HepG2 (cell line): ENCODE results near the gene HPCAL1. TPM values are rescaled to one million over a fixed set of nuclear protein-coding genes. Genes with fewer than 3 reads are reported as not detected.

Experiments
- ATAC-seq: fragments of 200-7000 bp; cut with Tn5 transposase; 3 replicates; pipeline ENCODE4 v1.9.1; 2020; ENCODE audit warnings: mild to moderate bottlenecking, moderate library complexity
- BruUV-seq: library from RNA; stranded (reverse); fragments of 400-500 nt; replicated peaks from 2 replicates; lab custom pipeline; 2021; lab: Mats Ljungman, UMichigan
- CTCF ChIA-PET: fragments of 300-600 bp; formaldehyde crosslinking; extraction: SDS; loops from one replicate; lab custom pipeline; 2021; ENCODE audit warnings: low total read pairs, inconsistent platforms, low intra/inter-chr PET ratio; lab: Yijun Ruan, JAX
- POLR2A ChIA-PET: fragments of 350-600 bp; sonication (Branson Sonifier 250); formaldehyde crosslinking; loops from one replicate; lab custom pipeline; 2020; ENCODE audit warnings: antibody characterized with exemption, inconsistent platforms; lab: Yijun Ruan, JAX
- DNase-seq: peaks from one replicate; pipeline ENCODE4 v3.0.0-alpha.2; 2015; ENCODE audit warnings: low spot score
- FAIRE-seq: peaks from 3 replicates; lab custom pipeline; 2011; peaks lifted over from hg19 to GRCh38; lab: Jason Lieb, UNC
- H2AFZ ChIP-seq: one replicate; pipeline ENCODE4 v1.6.1; 2011; ENCODE audit warnings: low read length, inconsistent platforms
- H3K27ac ChIP-seq: fragments of 300-600 bp; 3 replicates; pipeline ENCODE4 v1.8.0; 2011; ENCODE audit warnings: mixed run types, mild to moderate bottlenecking, mixed read lengths, low read length, inconsistent platforms; ENCODE audit not compliant: insufficient read depth; ENCODE audit errors: extremely low read length
- H3K27me3 ChIP-seq, 2 experiments: fragments of 200-600 bp in 1 of 2; 2 replicates in 1 of 2; 3 replicates in 1 of 2; pipeline versions ENCODE4 v1.6.0 to v1.8.0; 2011; ENCODE audit warnings: low read length in 2 of 2, mild to moderate bottlenecking in 2 of 2, moderate library complexity in 2 of 2, inconsistent platforms in 1 of 2; ENCODE audit not compliant: insufficient read depth in 2 of 2, control insufficient read depth in 1 of 2
- H3K36me3 ChIP-seq, 2 experiments: fragments of 200-600 bp in 1 of 2; replicated peaks in 1 of 2; 2 replicates in 1 of 2; 3 replicates in 1 of 2; pipeline versions ENCODE4 v1.5.1 to v1.8.0; 2011; ENCODE audit warnings: low read length in 2 of 2, inconsistent platforms in 1 of 2; ENCODE audit not compliant: insufficient read depth in 2 of 2, control insufficient read depth in 1 of 2
- H3K4me1 ChIP-seq: 2 replicates; pipeline ENCODE4 v1.5.1; 2012; ENCODE audit warnings: low read length, inconsistent platforms; ENCODE audit not compliant: insufficient read depth
- H3K4me2 ChIP-seq: 2 replicates; pipeline ENCODE4 v1.6.0; 2011; ENCODE audit warnings: low read depth, low read length, inconsistent platforms
- H3K4me3 ChIP-seq, 3 experiments: fragments of 200-600 bp in 1 of 3; sonication (generic), shearing (Covaris generic) in 1 of 3; replicated peaks in 1 of 3; 2 replicates each; pipeline ENCODE4 v1.5.1; 2011 to 2016; ENCODE audit warnings: low read length in 3 of 3, inconsistent platforms in 2 of 3, low read depth in 2 of 3, mild to moderate bottlenecking in 2 of 3, control low read depth in 1 of 3, mixed read lengths in 1 of 3; ENCODE audit not compliant: insufficient read depth in 1 of 3
- H3K79me2 ChIP-seq: one replicate; pipeline ENCODE4 v1.6.1; 2011; ENCODE audit warnings: low read length, inconsistent platforms; ENCODE audit not compliant: insufficient read depth
- H3K9ac ChIP-seq: 2 replicates; pipeline ENCODE4 v1.6.0; 2011; ENCODE audit warnings: mild to moderate bottlenecking, low read depth, low read length, inconsistent platforms; ENCODE audit not compliant: insufficient read depth
- H3K9me3 ChIP-seq: 2 replicates; pipeline ENCODE4 v1.5.1; 2012; ENCODE audit warnings: mild to moderate bottlenecking, low read length
- H4K20me1 ChIP-seq: 2 replicates; pipeline ENCODE4 v1.6.0; 2011; ENCODE audit warnings: inconsistent platforms, mild to moderate bottlenecking, low read length, moderate library complexity; ENCODE audit not compliant: insufficient read depth
- HNRNPLL ChIP-seq: fragments of 200-400 bp; formaldehyde crosslinking; IDR thresholded peaks from 2 replicates; pipeline ENCODE4 v1.6.1; 2017; ENCODE audit warnings: mild to moderate bottlenecking, low read depth, low read length; ENCODE audit not compliant: poor library complexity, severe bottlenecking
- MTF2 ChIP-seq: sonication (generic); formaldehyde crosslinking; IDR thresholded peaks from 2 replicates; pipeline ENCODE4 v1.5.0; 2020; ENCODE audit warnings: missing genetic modification reagents, borderline replicate concordance
- PRPF4 ChIP-seq: fragments of 200-400 bp; formaldehyde crosslinking; IDR thresholded peaks from 2 replicates; pipeline ENCODE4 v1.6.1; 2016; ENCODE audit warnings: low read length, low read depth; ENCODE audit not compliant: poor library complexity, severe bottlenecking
- SCMH1 ChIP-seq: sonication (generic); formaldehyde crosslinking; IDR thresholded peaks from 2 replicates; pipeline ENCODE4 v1.9.0; 2021; ENCODE audit warnings: missing genetic modification reagents, mild to moderate bottlenecking, borderline replicate concordance
- SMARCE1 ChIP-seq: fragments of 450-650 bp; IDR thresholded peaks from 2 replicates; pipeline ENCODE4 v1.6.1; 2017; ENCODE audit warnings: borderline replicate concordance
- SNAPC2 ChIP-seq: sonication (generic); formaldehyde crosslinking; IDR thresholded peaks from 2 replicates; pipeline ENCODE4 v1.8.1; 2022; ENCODE audit warnings: mild to moderate bottlenecking, missing genetic modification reagents
- TAF1 ChIP-seq: sonication (generic); formaldehyde crosslinking; IDR thresholded peaks from 2 replicates; pipeline ENCODE4 v1.4.0; 2020; ENCODE audit warnings: missing genetic modification reagents
- WIZ ChIP-seq: sonication (generic); formaldehyde crosslinking; IDR thresholded peaks from 2 replicates; pipeline ENCODE4 v1.5.1; 2020; ENCODE audit warnings: mild to moderate bottlenecking, missing genetic modification reagents
- ZC3H4 ChIP-seq: sonication (generic); formaldehyde crosslinking; IDR thresholded peaks from 2 replicates; pipeline ENCODE4 v1.4.0; 2020; ENCODE audit warnings: missing genetic modification reagents, borderline replicate concordance
- ZFX ChIP-seq: sonication (generic); formaldehyde crosslinking; IDR thresholded peaks from 2 replicates; pipeline ENCODE4 v1.4.0; 2020; ENCODE audit warnings: mild to moderate bottlenecking, low read depth, missing genetic modification reagents, moderate library complexity
- ZNF329 ChIP-seq: sonication (generic); formaldehyde crosslinking; IDR thresholded peaks from 2 replicates; pipeline ENCODE4 v1.9.0; 2021; ENCODE audit warnings: low read depth, mild to moderate bottlenecking, missing genetic modification reagents
- ZNF530 ChIP-seq: sonication (generic); formaldehyde crosslinking; IDR thresholded peaks from 2 replicates; pipeline ENCODE4 v1.5.0; 2020; ENCODE audit warnings: low read depth, mild to moderate bottlenecking, missing genetic modification reagents
- WGBS: methylation state at CpG from one replicate; pipeline ENCODE4 v1.1.6; 2017; ENCODE audit warnings: low lambda C conversion rate; 5-methylcytosine and 5-hydroxymethylcytosine counted together
- in situ Hi-C: cut with HindIII; loops from 2 replicates; pipeline ENCODE4 v1.10.0; 2017; ENCODE audit warnings: low pct_unique_long_range_greater_than_20kb; ENCODE audit not compliant: extremely low pct_ligation_motif_present
- intact Hi-C: fragments of 100-400 bp; cut with micrococcal nuclease; formaldehyde crosslinking; loops from one replicate; pipeline ENCODE4 v1.10.0; 2022; ENCODE audit not compliant: unreplicated experiment
- polyA plus RNA-seq, 8 experiments: library from polyadenylated mRNA; depleted of rRNA in 3 of 8; stranded (reverse) in 7 of 8; unstranded in 1 of 8; fragments of >200 nt; fragmentation: Illumina TruSeq in 4 of 8; extraction: Trizol in 4 of 8; gene quantifications; 2 replicates each; pipeline versions ENCODE4 v1.2.1 to v1.2.3, GENCODE V29; 2011 to 2016; ENCODE audit warnings: low read depth in 4 of 8, missing spikeins in 1 of 8, mixed read lengths in 1 of 8; ENCODE audit not compliant: insufficient read depth in 1 of 8
- total RNA-seq, 5 experiments: library from RNA; depleted of rRNA; stranded (reverse); fragments of >200 nt; fragmentation: Illumina TruSeq; extraction: Trizol; gene quantifications; 2 replicates each; pipeline ENCODE4 v1.2.3, GENCODE V29; 2016; ENCODE audit warnings: low read depth in 1 of 5
- TF ChIP-seq, protein P1 (sequence below): IDR thresholded peaks from 2 replicates; pipeline ENCODE4 v1.6.1; 2016; ENCODE audit warnings: missing biosample characterization, missing genetic modification reagents, low read depth
- TF ChIP-seq, protein P2 (sequence below): sonication (generic); formaldehyde crosslinking; IDR thresholded peaks from 2 replicates; pipeline ENCODE4 v1.4.0; 2020; ENCODE audit warnings: missing genetic modification reagents, borderline replicate concordance

Gene HPCAL1
- total and polyA plus RNA-seq, 2 of the 13 experiments (the other 11 are each of a cell fraction or from before 2014, with no cell fraction given), result 29.5 to 29.9 TPM

- H3K4me3 ChIP-seq, result 0 out of 6 replicates have a peak overlapping the region, but pooled peaks of 1 of the 3 experiments have one; percentile 1
- in situ Hi-C loops, result no loop called here
- DNase-seq (no peak), ATAC-seq (no peak; the same call in 1 of the 3 replicates), FAIRE-seq (no peak)
- no peaks in the 10 kb centered on the region for H4K20me1 ChIP-seq
- H3K9ac ChIP-seq, result no peak overlapping the region
- no TSS peak for BruUV-seq
- TF ChIP-seq WIZ (CRISPR knock-in tag), result no peak
- peak; percentile 15; the same call in 1 of the 2 replicates for TF ChIP-seq MTF2 (CRISPR knock-in tag)
- no peak for TF ChIP-seq SNAPC2 (CRISPR knock-in tag)
- TF ChIP-seq ZFX (CRISPR knock-in tag), result no peak
- no peak overlapping the region for H2AFZ ChIP-seq
- intact Hi-C loops, result no loop called here
- H3K36me3 ChIP-seq, result no peaks in the 10 kb centered on the region
- H3K27me3 ChIP-seq, result peaks cover 28 to 80% of the 10 kb centered on the region in 2 experiments
- H3K4me2 ChIP-seq, result 0 out of 2 replicates have a peak overlapping the region, but pooled peaks have one; percentile 34
- CTCF ChIA-PET, result no interaction called here
- H3K27ac ChIP-seq, result no peak overlapping the region
- H3K4me1 ChIP-seq, result peaks cover 18% of the 10 kb centered on the region
- no peaks in the 10 kb centered on the region for H3K79me2 ChIP-seq
- POLR2A ChIA-PET, result no interaction called here
- H3K9me3 ChIP-seq, result no peaks in the 10 kb centered on the region
- 53% methylated on average over 6 of the region's 9 CpGs for WGBS
Observed at GRCh38 chr2:10257036-10257435, 45.7 kb upstream of the HPCAL1 start.

DNA sequence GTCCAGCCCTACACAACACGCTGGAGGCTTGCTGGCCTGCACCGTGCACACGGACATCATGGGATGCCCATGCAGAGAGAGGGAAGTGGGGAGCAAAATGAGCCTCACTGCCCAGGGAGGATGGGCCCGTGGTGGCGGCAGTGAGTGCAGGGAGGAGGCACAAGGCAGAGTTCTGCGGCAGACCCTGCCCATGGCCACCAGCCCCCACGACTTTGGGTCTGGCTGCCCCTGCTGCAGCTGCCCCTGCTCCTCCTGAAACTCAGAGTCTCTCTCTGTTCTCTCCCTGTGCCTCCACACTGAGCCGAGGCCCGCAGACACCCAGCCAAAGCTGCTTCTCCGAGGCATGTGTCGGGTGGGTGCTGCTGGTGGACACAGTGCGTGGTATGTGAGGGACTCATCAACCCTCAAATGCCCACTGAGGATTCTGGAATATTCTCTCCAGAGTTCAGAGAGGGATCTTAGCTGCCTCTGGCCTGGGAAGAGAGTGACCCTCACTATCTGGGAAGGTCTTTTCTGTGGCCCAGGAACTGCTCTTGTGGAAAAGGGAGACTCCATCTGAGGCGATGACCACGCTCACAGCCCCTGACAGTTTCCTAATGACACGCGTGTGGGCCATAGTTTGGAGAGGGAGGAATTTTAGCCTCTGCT, 45.1 kb upstream of the HPCAL1 start:
- Histone ChIP-seq H3K4me1 (peaks cover 18% of the 10 kb centered on the region), H4K20me1 (no peaks in the 10 kb centered on the region), H3K27me3 (peaks cover 28 to 86% of the 10 kb centered on the region in 2 experiments), H3K27ac (no peak overlapping the region), H3K36me3 (no peaks in the 10 kb centered on the region), H3K4me2 (no peak overlapping the region), H3K79me2 (no peaks in the 10 kb centered on the region), H3K9me3 (no peaks in the 10 kb centered on the region), H3K9ac (no peak overlapping the region), H2AFZ (no peak overlapping the region), H3K4me3 (no peak overlapping the region)
- no peak for DNase-seq
- WGBS, result 44% methylated on average over 16 of the region's 16 CpGs
- no peak for ATAC-seq
- intact Hi-C loops (no loop called here), in situ Hi-C loops (no loop called here)
- CTCF ChIA-PET, result no interaction called here
- POLR2A ChIA-PET, result no interaction called here
- no TSS peak for BruUV-seq
- no peak for FAIRE-seq
- TF ChIP-seq, protein P1, sequence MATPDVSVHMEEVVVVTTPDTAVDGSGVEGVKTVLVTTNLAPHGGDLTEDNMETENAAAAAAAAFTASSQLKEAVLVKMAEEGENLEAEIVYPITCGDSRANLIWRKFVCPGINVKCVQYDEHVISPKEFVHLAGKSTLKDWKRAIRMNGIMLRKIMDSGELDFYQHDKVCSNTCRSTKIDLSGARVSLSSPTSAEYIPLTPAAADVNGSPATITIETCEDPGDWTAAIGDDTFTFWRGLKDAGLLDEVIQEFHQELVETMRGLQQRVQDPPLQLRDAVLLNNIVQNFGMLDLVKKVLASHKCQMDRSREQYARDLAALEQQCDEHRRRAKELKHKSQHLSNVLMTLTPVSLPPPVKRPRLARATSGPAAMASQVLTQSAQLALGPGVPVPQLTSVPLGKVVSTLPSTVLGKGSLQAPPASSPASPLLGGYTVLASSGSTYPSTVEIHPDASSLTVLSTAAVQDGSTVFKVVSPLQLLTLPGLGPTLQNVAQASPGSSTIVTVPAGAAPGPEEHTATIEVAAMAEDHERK (CRISPR knock-in tag), result no peak
- TF ChIP-seq, protein P2, sequence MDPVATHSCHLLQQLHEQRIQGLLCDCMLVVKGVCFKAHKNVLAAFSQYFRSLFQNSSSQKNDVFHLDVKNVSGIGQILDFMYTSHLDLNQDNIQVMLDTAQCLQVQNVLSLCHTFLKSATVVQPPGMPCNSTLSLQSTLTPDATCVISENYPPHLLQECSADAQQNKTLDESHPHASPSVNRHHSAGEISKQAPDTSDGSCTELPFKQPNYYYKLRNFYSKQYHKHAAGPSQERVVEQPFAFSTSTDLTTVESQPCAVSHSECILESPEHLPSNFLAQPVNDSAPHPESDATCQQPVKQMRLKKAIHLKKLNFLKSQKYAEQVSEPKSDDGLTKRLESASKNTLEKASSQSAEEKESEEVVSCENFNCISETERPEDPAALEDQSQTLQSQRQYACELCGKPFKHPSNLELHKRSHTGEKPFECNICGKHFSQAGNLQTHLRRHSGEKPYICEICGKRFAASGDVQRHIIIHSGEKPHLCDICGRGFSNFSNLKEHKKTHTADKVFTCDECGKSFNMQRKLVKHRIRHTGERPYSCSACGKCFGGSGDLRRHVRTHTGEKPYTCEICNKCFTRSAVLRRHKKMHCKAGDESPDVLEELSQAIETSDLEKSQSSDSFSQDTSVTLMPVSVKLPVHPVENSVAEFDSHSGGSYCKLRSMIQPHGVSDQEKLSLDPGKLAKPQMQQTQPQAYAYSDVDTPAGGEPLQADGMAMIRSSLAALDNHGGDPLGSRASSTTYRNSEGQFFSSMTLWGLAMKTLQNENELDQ (CRISPR knock-in tag), result no peak
- TF ChIP-seq ZNF530 (CRISPR knock-in tag) (no peak), ZNF329 (CRISPR knock-in tag) (no peak), HNRNPLL (no peak), ZC3H4 (CRISPR knock-in tag) (no peak), SMARCE1 (no peak), TAF1 (CRISPR knock-in tag) (no peak), SCMH1 (CRISPR knock-in tag) (no peak), PRPF4 (no peak)
